CD4-positive, CD25-positive, alpha-beta regulatory T cell (primary cell): Measurements from ENCODE around the gene PRDM16. TPM values are rescaled to one million over a fixed set of nuclear protein-coding genes. Genes with fewer than 3 reads are reported as not detected.

Experiments used
- ATAC-seq, 2 donors: fragments of 150-1000 bp; cut with Tn5 transposase; one replicate each; pipeline ENCODE4 v1.10.0; 2021; ENCODE audit warnings: low read depth in 2 of 2, moderate number of reproducible peaks in 2 of 2, moderate library complexity in 1 of 2
- DNase-seq, 3 donors: peaks; one replicate each; pipeline versions ENCODE4 v3.0.0 to v3.0.0-alpha.2; 2012 to 2022; ENCODE audit warnings: mixed read lengths in 1 of 3
- H3K27ac ChIP-seq: one replicate; pipeline ENCODE4 v1.7.0; 2013; ENCODE audit warnings: mild to moderate bottlenecking, low read length; ENCODE audit not compliant: insufficient read depth, poor library complexity, severe bottlenecking
- H3K27me3 ChIP-seq: one replicate; pipeline ENCODE4 v1.7.0; 2013; ENCODE audit warnings: low read length; ENCODE audit not compliant: control insufficient read depth, insufficient read depth
- H3K36me3 ChIP-seq: one replicate; pipeline ENCODE4 v1.7.0; 2013; ENCODE audit warnings: mild to moderate bottlenecking, low read length, moderate library complexity; ENCODE audit not compliant: control insufficient read depth, insufficient read depth
- H3K4me1 ChIP-seq: 2 replicates; pipeline ENCODE4 v1.7.0; 2013; ENCODE audit warnings: mild to moderate bottlenecking, low read length; ENCODE audit not compliant: insufficient read depth, control insufficient read depth, poor library complexity, severe bottlenecking
- H3K4me3 ChIP-seq: one replicate; pipeline ENCODE4 v1.7.0; 2013; ENCODE audit warnings: low read depth, mild to moderate bottlenecking, low read length, moderate library complexity
- H3K9me3 ChIP-seq, 2 experiments: 1 replicate in 1 of 2; 2 replicates in 1 of 2; pipeline ENCODE4 v1.7.0; 2013; ENCODE audit warnings: low read length in 2 of 2, mild to moderate bottlenecking in 1 of 2, moderate library complexity in 1 of 2; ENCODE audit not compliant: control insufficient read depth in 2 of 2
- H3K27ac Mint-ChIP-seq, 3 donors: one replicate each; pipeline ENCODE4 v1.8.0; 2020 to 2022; ENCODE audit warnings: mild to moderate bottlenecking in 3 of 3, mixed read lengths in 3 of 3, moderate library complexity in 2 of 3
- H3K27me3 Mint-ChIP-seq: one replicate; pipeline ENCODE4 v1.8.0; 2022; ENCODE audit warnings: mild to moderate bottlenecking, mixed read lengths
- H3K36me3 Mint-ChIP-seq: one replicate; pipeline ENCODE4 v1.8.0; 2020; ENCODE audit warnings: mixed read lengths
- H3K4me1 Mint-ChIP-seq, 4 donors: one replicate each; pipeline ENCODE4 v1.8.0; 2020 to 2022; ENCODE audit warnings: mixed read lengths in 4 of 4, mild to moderate bottlenecking in 1 of 4
- H3K4me3 Mint-ChIP-seq, 4 donors: one replicate each; pipeline ENCODE4 v1.8.0; 2020 to 2022; ENCODE audit warnings: mild to moderate bottlenecking in 4 of 4, mixed read lengths in 4 of 4, moderate library complexity in 3 of 4
- H3K9me3 Mint-ChIP-seq, 7 donors: one replicate each; pipeline ENCODE4 v1.8.0; 2020 to 2022; ENCODE audit warnings: mixed read lengths in 7 of 7, mild to moderate bottlenecking in 3 of 7, moderate library complexity in 2 of 7
- polyA plus RNA-seq, 4 donors: library from polyadenylated mRNA; unstranded; fragments of 300-500 nt; fragmentation: Illumina TruSeq; gene quantifications; one replicate each; pipeline ENCODE4 v1.2.3, GENCODE V29; 2021
- total RNA-seq: library from RNA; stranded (reverse); gene quantifications from one replicate; pipeline ENCODE4 v1.2.3, GENCODE V29; 2022

The PRDM16 gene
- total and polyA plus RNA-seq, 5 donors from 2014 or later = 0.27 TPM; not detected in 4

- DNase-seq (no peak), ATAC-seq (no peak)
- H3K36me3 Mint-ChIP-seq = no peaks in the 10 kb centered on the region
- Histone ChIP-seq H3K4me1 (no peaks in the 10 kb centered on the region), H3K4me3 (no peak overlapping the region), H3K27me3 (no peaks in the 10 kb centered on the region), H3K9me3 (no peaks in the 10 kb centered on the region), H3K36me3 (no peaks in the 10 kb centered on the region), H3K27ac (no peak overlapping the region)
- H3K27me3 Mint-ChIP-seq = peaks cover 4% of the 10 kb centered on the region
- no peak overlapping the region for H3K27ac Mint-ChIP-seq
- no peaks in the 10 kb centered on the region for H3K9me3 Mint-ChIP-seq
- H3K4me1 Mint-ChIP-seq = no peaks in the 10 kb centered on the region
- H3K4me3 Mint-ChIP-seq = no peak overlapping the region
These were observed 284.9 kb downstream of the PRDM16 start for GRCh38 chr1:3353876-3354275.

GRCh38 chr1:3355089-3355488 lies 286.1 kb downstream of the PRDM16 start:
- H3K9me3 Mint-ChIP-seq = no peaks in the 10 kb centered on the region
- no peak overlapping the region for H3K27ac Mint-ChIP-seq
- H3K36me3 ChIP-seq = no peaks in the 10 kb centered on the region
- H3K4me3 ChIP-seq = no peak overlapping the region
- H3K36me3 Mint-ChIP-seq = no peaks in the 10 kb centered on the region
- no peaks in the 10 kb centered on the region for H3K4me1 Mint-ChIP-seq
- H3K27me3 Mint-ChIP-seq = peaks cover 5% of the 10 kb centered on the region
- ATAC-seq (no peak), DNase-seq (no peak)
- no peak overlapping the region for H3K4me3 Mint-ChIP-seq
- no peaks in the 10 kb centered on the region for H3K27me3 ChIP-seq
- H3K4me1 ChIP-seq = no peaks in the 10 kb centered on the region
- no peaks in the 10 kb centered on the region for H3K9me3 ChIP-seq
- no peak overlapping the region for H3K27ac ChIP-seq

GRCh38 chr1:3355894-3356826 lies 287.2 kb downstream of the PRDM16 start:
- Histone ChIP-seq H3K27ac (no peak overlapping the region), H3K27me3 (no peaks in the 10 kb centered on the region), H3K4me1 (no peaks in the 10 kb centered on the region), H3K9me3 (no peaks in the 10 kb centered on the region), H3K36me3 (no peaks in the 10 kb centered on the region), H3K4me3 (no peak overlapping the region)
- peaks cover 9% of the 10 kb centered on the region for H3K27me3 Mint-ChIP-seq
- DNase-seq (no peak), ATAC-seq (no peak)
- H3K4me1 Mint-ChIP-seq = no peaks in the 10 kb centered on the region
- no peak overlapping the region for H3K4me3 Mint-ChIP-seq
- no peak overlapping the region for H3K27ac Mint-ChIP-seq
- H3K9me3 Mint-ChIP-seq = no peaks in the 10 kb centered on the region
- H3K36me3 Mint-ChIP-seq = no peaks in the 10 kb centered on the region

- Histone ChIP-seq H3K27me3 (no peaks in the 10 kb centered on the region), H3K36me3 (no peaks in the 10 kb centered on the region), H3K9me3 (no peaks in the 10 kb centered on the region), H3K27ac (no peak overlapping the region), H3K4me1 (no peaks in the 10 kb centered on the region), H3K4me3 (no peak overlapping the region)
- peaks cover 0 to 1% (median 0%) of the 10 kb centered on the region in 7 donors for H3K9me3 Mint-ChIP-seq
- no peak overlapping the region for H3K27ac Mint-ChIP-seq
- no peak overlapping the region for H3K4me3 Mint-ChIP-seq
- DNase-seq = no peak
- no peak for ATAC-seq
- H3K4me1 Mint-ChIP-seq = no peaks in the 10 kb centered on the region
- H3K36me3 Mint-ChIP-seq = no peaks in the 10 kb centered on the region
- peaks cover 9% of the 10 kb centered on the region for H3K27me3 Mint-ChIP-seq
These were observed 287.9 kb downstream of the PRDM16 start for GRCh38 chr1:3356827-3357460.

GRCh38 chr1:3357526-3358297 lies 288.7 kb downstream of the PRDM16 start:
- peaks cover 9% of the 10 kb centered on the region for H3K27me3 Mint-ChIP-seq
- H3K36me3 Mint-ChIP-seq = no peaks in the 10 kb centered on the region
- Histone ChIP-seq H3K9me3 (no peaks in the 10 kb centered on the region), H3K36me3 (no peaks in the 10 kb centered on the region), H3K4me3 (no peak overlapping the region), H3K27ac (no peak overlapping the region), H3K4me1 (no peaks in the 10 kb centered on the region), H3K27me3 (no peaks in the 10 kb centered on the region)
- ATAC-seq = no peak
- H3K9me3 Mint-ChIP-seq = peaks cover 0 to 1% (median 0%) of the 10 kb centered on the region in 7 donors
- H3K4me1 Mint-ChIP-seq = no peaks in the 10 kb centered on the region
- no peak overlapping the region for H3K4me3 Mint-ChIP-seq
- DNase-seq = no peak
- no peak overlapping the region for H3K27ac Mint-ChIP-seq

GRCh38 chr1:3359351-3359750 lies 290.3 kb downstream of the PRDM16 start:
- Histone ChIP-seq H3K36me3 (no peaks in the 10 kb centered on the region), H3K27ac (no peak overlapping the region), H3K27me3 (no peaks in the 10 kb centered on the region), H3K4me1 (no peaks in the 10 kb centered on the region), H3K4me3 (no peak overlapping the region), H3K9me3 (no peaks in the 10 kb centered on the region)
- Mint-ChIP-seq H3K4me1 (no peaks in the 10 kb centered on the region), H3K36me3 (no peaks in the 10 kb centered on the region), H3K27ac (no peak overlapping the region), H3K4me3 (no peak overlapping the region), H3K9me3 (peaks cover 0 to 1% (median 0%) of the 10 kb centered on the region in 7 donors), H3K27me3 (peaks cover 9% of the 10 kb centered on the region)
- no peak for ATAC-seq
- no peak for DNase-seq

GRCh38 chr1:3359756-3360440 lies 290.9 kb downstream of the PRDM16 start:
- no peaks in the 10 kb centered on the region for H3K4me1 ChIP-seq
- no peaks in the 10 kb centered on the region for H3K27me3 ChIP-seq
- H3K27me3 Mint-ChIP-seq = peaks cover 9% of the 10 kb centered on the region
- H3K27ac ChIP-seq = no peak overlapping the region
- DNase-seq = no peak
- H3K36me3 Mint-ChIP-seq = no peaks in the 10 kb centered on the region
- H3K36me3 ChIP-seq = no peaks in the 10 kb centered on the region
- no peak overlapping the region for H3K27ac Mint-ChIP-seq
- H3K9me3 ChIP-seq = no peaks in the 10 kb centered on the region
- H3K9me3 Mint-ChIP-seq = peaks cover 0 to 1% (median 0%) of the 10 kb centered on the region in 7 donors
- ATAC-seq = no peak
- no peak overlapping the region for H3K4me3 ChIP-seq
- no peak overlapping the region for H3K4me3 Mint-ChIP-seq
- H3K4me1 Mint-ChIP-seq = no peaks in the 10 kb centered on the region
